Prostate gland (tissue), 2 donors: ENCODE data around the gene TPT1. TPM values are rescaled to one million over a fixed set of nuclear protein-coding genes. Genes with fewer than 3 reads are reported as not detected.

Experiments used
- DNase-seq: peaks from one replicate; pipeline ENCODE4 v3.0.0-alpha.2; 2019; ENCODE audit warnings: low spot score
- H3K27ac ChIP-seq, 2 donors: fragments of 200-600 bp; sonication (generic); 2 replicates each; pipeline ENCODE4 v1.5.1; 2017 to 2019
- H3K27me3 ChIP-seq: fragments of 200-600 bp; sonication (generic); replicated peaks from 2 replicates; pipeline ENCODE4 v1.5.1; 2019; ENCODE audit not compliant: insufficient read depth
- H3K36me3 ChIP-seq, 2 donors: fragments of 200-600 bp; sonication (generic); 1 replicate in 1 of 2; 2 replicates in 1 of 2; pipeline versions ENCODE4 v1.5.1 to v1.8.1; 2017 to 2019
- H3K4me1 ChIP-seq: fragments of 200-600 bp; sonication (generic); replicated peaks from 2 replicates; pipeline ENCODE4 v1.5.1; 2019
- H3K4me3 ChIP-seq, 2 donors: fragments of 200-600 bp; sonication (generic); 2 replicates each; pipeline ENCODE4 v1.5.1; 2017 to 2019
- H3K9me3 ChIP-seq: fragments of 200-600 bp; sonication (generic); 2 replicates; pipeline ENCODE4 v1.5.1; 2017
- POLR2A ChIP-seq: fragments of 450-650 bp; IDR thresholded peaks from one replicate; pipeline ENCODE4 v1.6.1; 2016; ENCODE audit warnings: antibody characterized with exemption, mild to moderate bottlenecking
- POLR2AphosphoS5 ChIP-seq: sonication (generic); formaldehyde crosslinking; IDR thresholded peaks from one replicate; pipeline ENCODE4 v1.6.1; 2017; ENCODE audit warnings: antibody characterized with exemption
- WGBS: methylation state at CpG from one replicate; pipeline ENCODE4 v1.1.5; 2018; 5-methylcytosine and 5-hydroxymethylcytosine counted together
- intact Hi-C: fragments of 100-400 bp; cut with DNase I; formaldehyde crosslinking; loops from one replicate; pipeline ENCODE4 v1.14.2; 2022
- total RNA-seq, 2 donors: library from RNA; depleted of rRNA; stranded (reverse); fragments of >200 nt; gene quantifications; one replicate each; pipeline ENCODE4 v1.1.0, GENCODE V29; 2016
- TF ChIP-seq, protein P1 (sequence below), 4 experiments: fragments of 200-600 bp in 2 of 4; fragments of 450-650 bp in 2 of 4; sonication (generic) in 2 of 4; IDR thresholded peaks; 1 replicate in 3 of 4; 2 replicates in 1 of 4; pipeline ENCODE4 v1.5.1; 2016 to 2019; ENCODE audit warnings: antibody characterized with exemption in 4 of 4, mild to moderate bottlenecking in 2 of 4, moderate library complexity in 2 of 4

TPT1 gene
- total RNA-seq, 2 donors from 2014 or later: 1,725 to 2,682 TPM

DNA sequence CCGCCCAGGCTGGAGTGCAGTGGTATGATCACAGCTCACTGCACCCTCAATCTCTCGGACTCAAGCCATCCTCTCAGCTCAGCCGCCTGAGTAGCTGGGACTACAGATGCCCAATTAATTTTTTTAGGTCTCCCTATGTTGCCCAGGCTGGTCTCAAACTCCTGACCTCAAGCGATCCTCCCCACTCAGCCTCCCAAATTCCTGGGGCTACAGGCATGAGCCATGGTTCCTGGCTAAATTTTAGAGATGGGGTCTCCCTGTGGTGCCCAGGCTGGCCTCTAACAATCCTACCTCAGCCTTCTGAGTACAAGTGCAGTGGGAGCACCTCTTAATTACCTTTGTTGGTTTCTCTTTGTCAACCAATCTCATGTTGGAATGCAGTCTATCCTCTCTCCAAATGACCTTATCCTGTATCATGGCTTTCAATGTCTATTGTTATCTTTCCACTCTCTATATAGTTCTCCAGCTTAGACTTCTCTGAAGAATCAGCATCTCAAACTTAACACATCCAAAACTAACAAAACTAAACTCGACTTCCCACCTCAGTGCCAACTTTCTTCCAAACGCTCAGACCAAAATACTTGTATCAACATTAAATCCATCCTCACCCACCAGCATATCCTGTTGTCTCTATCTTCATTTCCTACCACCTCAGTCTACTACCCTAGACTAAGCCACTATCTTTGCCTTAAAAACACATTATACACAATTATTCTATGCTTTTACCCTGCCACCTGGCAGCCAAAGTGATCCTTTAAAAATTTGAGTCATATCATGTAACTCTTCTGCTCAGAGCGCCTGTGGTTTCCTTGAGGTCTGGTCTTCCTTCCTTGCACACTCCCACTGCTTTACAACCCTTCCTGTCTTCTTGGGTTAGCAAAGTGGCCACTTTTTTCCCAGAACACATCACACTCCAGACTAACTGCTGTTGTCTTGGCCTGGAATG, 6.7 kb downstream of the TPT1 start:
- intact Hi-C loops: no loop called here

DNA sequence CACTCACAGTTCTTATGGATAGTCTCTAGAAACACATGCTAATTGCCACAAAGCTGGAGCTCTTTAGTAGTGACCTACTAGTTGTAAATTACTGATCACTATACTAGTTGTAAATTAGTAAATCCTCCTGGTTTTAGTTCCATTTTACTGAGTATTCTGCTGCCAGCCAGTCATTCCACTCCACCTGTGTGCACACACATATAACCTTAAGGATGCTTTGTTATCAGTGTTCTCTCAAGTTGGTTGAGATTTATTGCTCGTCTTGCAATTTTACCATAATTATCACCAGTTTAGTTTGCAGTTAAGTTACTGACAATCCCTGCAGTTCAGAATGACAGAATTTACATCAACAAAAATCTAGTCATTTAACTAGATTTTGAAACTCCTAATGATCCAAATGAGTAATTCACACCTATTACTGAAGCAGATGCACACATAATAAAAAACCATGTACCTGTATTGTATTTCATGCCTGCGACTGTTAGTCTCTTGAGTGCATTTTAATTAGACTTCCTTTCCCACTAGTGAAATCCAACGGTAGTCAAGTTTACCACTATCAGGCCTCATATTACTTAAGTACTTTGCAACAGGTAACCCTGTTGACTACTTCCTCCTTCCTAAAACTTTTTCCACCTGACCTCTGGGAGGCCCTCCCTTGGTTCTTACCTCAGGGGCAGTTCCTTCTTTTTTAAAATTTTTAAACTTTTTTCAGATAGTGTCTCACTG, 7.6 kb downstream of the TPT1 start:
- no peak overlapping the region for H3K27ac ChIP-seq
- 72% methylated on average over 3 of the region's 3 CpGs for WGBS
- intact Hi-C loops: no loop called here

More for the DNA sequence above, 6.7 kb downstream of the TPT1 start:
- 67% methylated on average over 7 of the region's 7 CpGs for WGBS
- TF ChIP-seq POLR2A: no peak
- no peak for TF ChIP-seq POLR2AphosphoS5
- TF ChIP-seq, protein P1, sequence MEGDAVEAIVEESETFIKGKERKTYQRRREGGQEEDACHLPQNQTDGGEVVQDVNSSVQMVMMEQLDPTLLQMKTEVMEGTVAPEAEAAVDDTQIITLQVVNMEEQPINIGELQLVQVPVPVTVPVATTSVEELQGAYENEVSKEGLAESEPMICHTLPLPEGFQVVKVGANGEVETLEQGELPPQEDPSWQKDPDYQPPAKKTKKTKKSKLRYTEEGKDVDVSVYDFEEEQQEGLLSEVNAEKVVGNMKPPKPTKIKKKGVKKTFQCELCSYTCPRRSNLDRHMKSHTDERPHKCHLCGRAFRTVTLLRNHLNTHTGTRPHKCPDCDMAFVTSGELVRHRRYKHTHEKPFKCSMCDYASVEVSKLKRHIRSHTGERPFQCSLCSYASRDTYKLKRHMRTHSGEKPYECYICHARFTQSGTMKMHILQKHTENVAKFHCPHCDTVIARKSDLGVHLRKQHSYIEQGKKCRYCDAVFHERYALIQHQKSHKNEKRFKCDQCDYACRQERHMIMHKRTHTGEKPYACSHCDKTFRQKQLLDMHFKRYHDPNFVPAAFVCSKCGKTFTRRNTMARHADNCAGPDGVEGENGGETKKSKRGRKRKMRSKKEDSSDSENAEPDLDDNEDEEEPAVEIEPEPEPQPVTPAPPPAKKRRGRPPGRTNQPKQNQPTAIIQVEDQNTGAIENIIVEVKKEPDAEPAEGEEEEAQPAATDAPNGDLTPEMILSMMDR (IDR thresholded peaks at IDR 0.05): no peak
- Histone ChIP-seq H3K27ac (no peak overlapping the region), H3K36me3 (peaks cover 4 to 5% of the 10 kb centered on the region in 2 donors), H3K4me1 (peaks cover 16% of the 10 kb centered on the region), H3K27me3 (no peaks in the 10 kb centered on the region), H3K9me3 (no peaks in the 10 kb centered on the region), H3K4me3 (no peak overlapping the region)
- DNase-seq: no peak

DNA sequence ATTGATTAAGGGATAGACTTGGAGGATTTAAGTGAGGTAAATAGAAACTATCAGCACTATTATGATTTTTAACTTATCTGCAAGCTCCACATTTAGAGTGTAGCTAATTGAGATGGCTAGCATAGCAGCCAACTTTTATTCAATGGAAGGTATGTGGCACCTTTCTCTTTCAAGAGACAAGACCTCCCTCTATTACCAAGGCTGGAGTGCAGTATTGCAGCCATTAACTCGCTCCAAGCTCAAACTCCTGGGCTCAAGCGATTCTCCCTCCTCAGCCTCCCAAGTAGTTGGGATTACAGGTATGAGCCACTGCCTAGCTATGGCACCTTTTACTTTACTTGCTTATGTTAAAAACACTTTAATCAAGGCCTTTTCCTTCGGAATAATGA, 8.2 kb downstream of the TPT1 start:
- intact Hi-C loops: no loop called here
- Histone ChIP-seq H3K4me1 (peaks cover 4% of the 10 kb centered on the region), H3K9me3 (no peaks in the 10 kb centered on the region), H3K27ac (no peak overlapping the region), H3K27me3 (no peaks in the 10 kb centered on the region), H3K36me3 (peaks cover 4 to 5% of the 10 kb centered on the region in 2 donors), H3K4me3 (no peak overlapping the region)
- 93% methylated on average over 3 of the region's 3 CpGs for WGBS
- TF ChIP-seq POLR2A: no peak
- TF ChIP-seq, protein P1 (IDR thresholded peaks at IDR 0.05): no peak
- no peak for TF ChIP-seq POLR2AphosphoS5
- no peak for DNase-seq

More for the DNA sequence above, 7.6 kb downstream of the TPT1 start:
- Histone ChIP-seq H3K27me3 (no peaks in the 10 kb centered on the region), H3K9me3 (no peaks in the 10 kb centered on the region), H3K4me3 (no peak overlapping the region), H3K4me1 (peaks cover 10% of the 10 kb centered on the region), H3K36me3 (peaks cover 4 to 5% of the 10 kb centered on the region in 2 donors)
- TF ChIP-seq POLR2AphosphoS5: no peak
- TF ChIP-seq POLR2A: no peak
- TF ChIP-seq, protein P1 (IDR thresholded peaks at IDR 0.05): no peak
- no peak for DNase-seq

DNA sequence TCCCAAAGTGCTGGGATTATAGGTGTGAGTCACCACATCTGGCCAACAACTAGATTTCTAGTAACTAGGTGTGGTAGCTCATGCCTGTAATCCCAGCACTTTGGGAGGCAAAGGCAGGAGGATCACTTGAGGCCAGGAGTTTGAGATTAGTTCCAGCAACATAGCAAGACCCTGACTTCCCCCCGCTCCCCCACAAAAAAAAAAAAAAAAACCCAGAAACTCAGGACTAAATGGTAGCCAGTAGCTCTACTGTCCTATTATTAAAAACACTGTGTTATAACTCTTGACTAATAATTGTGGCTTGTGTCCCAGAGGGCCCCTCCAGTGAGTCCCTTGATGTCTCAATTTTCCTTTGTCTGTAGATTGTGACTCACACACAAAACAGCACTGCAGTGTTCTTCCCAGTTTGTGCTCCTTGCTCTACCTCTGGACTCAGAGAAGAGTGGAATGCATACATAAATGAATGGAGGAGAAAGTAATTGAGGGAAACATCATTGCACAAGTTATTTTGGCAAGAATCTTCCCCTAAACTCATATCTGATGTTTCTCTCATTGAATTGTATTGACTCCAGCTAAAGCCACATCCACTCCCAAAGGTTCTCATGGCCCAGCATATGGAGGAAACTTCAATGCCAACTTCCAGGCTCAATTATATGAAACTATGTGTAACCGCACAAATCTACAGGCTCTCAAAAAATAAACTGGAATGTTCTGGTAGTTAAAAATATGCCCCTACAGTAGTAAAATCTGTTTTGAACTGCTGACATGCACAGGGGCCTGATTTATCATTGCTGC, 8.8 kb downstream of the TPT1 start:
- Histone ChIP-seq H3K27me3 (no peaks in the 10 kb centered on the region), H3K9me3 (no peaks in the 10 kb centered on the region), H3K4me3 (no peak overlapping the region), H3K36me3 (peaks cover under 1 to 4% of the 10 kb centered on the region in 2 donors), H3K4me1 (peaks cover 3% of the 10 kb centered on the region), H3K27ac (no peak overlapping the region)
- 86% methylated on average over 2 of the region's 2 CpGs for WGBS
- TF ChIP-seq, protein P1 (IDR thresholded peaks at IDR 0.05): no peak
- TF ChIP-seq POLR2AphosphoS5 (no peak), POLR2A (no peak)
- DNase-seq: no peak
- intact Hi-C loops: no loop called here
